ENCODE measurements around the gene CDCP1.

Gene CDCP1

DNA sequence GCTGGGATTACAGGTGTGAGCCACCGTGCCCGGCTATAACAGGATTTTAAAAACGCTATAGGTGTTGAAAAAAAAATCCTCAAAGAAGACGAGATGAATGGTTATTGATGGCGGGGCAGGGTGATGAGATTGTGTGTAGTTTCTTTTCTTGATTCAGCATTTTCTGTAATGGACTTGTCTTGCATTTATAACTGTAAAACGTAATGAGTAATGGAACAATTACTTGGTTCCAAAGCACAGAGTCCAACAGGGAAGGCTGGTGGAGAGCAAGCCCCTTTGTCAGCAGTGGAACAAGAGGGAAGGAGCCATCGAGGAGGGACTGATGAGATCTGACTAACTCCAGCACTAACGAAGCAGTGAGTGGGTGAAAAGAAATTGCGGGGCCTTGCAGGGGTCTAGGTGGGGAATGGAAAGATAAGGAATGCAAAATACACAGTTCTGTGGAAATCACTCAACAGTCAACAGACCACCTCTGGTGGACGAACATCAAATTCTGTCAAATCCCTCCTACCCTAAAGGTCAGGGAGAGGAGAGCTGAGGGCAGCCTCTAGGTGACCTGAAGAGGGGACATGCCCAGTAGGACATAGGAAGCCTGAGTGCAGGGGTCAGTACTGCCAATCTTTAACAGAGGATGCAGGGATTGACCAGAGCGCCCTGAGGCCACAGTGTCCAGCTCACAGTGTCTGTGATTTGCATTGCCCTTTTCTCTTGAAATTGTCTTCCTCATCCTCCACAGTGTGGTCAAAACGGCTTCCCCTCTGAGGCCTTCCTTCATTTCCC lies 23.1 kb upstream of the CDCP1 start:
- Histone ChIP-seq H3K36me3 (ENCODE audit: control insufficient read depth, insufficient read depth, low read length) (no peaks in the 10 kb centered on the region), H3K9ac (ENCODE audit: low read length) (no peak overlapping the region), H3K4me1 (ENCODE audit: control insufficient read depth, insufficient read depth, low read length) (peaks cover 24% of the 10 kb centered on the region), H3K4me3 (ENCODE audit: low read length) (no peak overlapping the region), H3K27me3 (ENCODE audit: control insufficient read depth, insufficient read depth, low read length) (no peaks in the 10 kb centered on the region), H3K9me3 (ENCODE audit: control insufficient read depth, low read length) (no peaks in the 10 kb centered on the region)

DNA sequence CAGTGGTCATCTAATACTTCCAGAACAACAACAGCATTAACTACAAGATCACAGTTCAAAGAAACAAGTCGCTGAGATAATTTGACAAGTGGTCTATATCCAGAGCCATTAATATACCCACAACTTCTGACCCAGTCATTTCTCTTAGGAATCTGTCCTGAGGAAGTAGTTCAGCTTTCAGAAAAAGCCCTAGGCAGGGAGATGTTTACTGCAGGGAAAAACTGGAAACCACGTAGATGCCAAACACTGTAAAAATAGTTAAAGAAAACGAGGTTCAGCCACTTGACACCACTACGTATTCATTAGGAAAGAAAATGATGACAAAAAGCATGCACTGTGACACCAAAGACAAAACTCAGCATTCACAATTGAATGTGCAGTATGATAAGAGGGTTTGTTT lies 22.3 kb upstream of the CDCP1 start:
- no peaks in the 10 kb centered on the region for H3K27me3 ChIP-seq (ENCODE audit: control insufficient read depth, insufficient read depth, low read length)
- H3K4me1 ChIP-seq (ENCODE audit: control insufficient read depth, insufficient read depth, low read length), result peaks cover 24% of the 10 kb centered on the region
- H3K9me3 ChIP-seq (ENCODE audit: control insufficient read depth, low read length), result no peaks in the 10 kb centered on the region
- H3K4me3 ChIP-seq (ENCODE audit: low read length), result no peak overlapping the region
- no peak overlapping the region for H3K9ac ChIP-seq (ENCODE audit: low read length)
- no peaks in the 10 kb centered on the region for H3K36me3 ChIP-seq (ENCODE audit: control insufficient read depth, insufficient read depth, low read length)

DNA sequence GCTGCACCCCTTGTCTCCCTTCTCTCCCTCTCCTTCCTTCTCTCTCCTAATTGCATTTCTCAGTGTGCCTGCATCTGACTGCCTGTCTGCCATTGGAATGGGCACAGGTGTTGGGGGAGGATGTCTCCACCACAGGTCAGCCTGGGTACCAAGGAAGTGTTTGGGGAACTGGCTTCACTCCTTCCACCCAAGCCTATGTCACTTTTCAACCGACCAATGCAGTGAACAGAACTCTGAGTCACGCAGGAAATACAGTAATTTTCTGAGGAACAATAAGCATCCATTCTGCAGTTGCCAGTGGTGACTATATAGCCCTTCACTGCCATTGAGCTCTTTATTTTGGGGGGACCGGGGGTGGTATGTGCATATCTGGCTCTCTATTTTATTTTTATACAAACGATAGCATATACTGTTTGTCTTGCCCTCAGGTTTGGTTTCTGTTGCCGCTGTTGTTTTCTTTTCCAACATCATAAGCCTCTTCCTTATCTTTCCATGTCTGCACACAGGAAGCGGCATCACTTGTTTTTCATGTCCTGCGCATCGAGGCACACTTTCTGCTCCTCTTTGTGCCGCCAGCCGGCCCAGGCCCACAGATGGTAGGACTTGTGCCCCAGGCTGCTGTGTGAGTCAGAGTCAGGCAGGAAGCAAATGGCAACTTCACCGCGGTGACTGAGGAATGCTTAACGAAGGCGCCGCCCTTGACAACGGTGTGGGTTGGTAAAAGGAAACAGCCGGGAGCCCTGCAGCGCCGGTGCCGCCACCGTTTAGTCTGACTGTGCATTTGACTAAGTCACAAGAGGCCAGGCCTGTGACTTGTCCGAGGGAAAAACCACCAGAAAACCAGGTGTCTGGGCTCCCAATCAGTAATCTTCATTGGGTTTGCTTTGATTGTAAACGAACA lies 21.1 kb upstream of the CDCP1 start:
- no peaks in the 10 kb centered on the region for H3K9me3 ChIP-seq (ENCODE audit: control insufficient read depth, low read length)
- no peaks in the 10 kb centered on the region for H3K36me3 ChIP-seq (ENCODE audit: control insufficient read depth, insufficient read depth, low read length)
- no peak overlapping the region for H3K4me3 ChIP-seq (ENCODE audit: low read length)
- H3K9ac ChIP-seq (ENCODE audit: low read length), result peak overlapping the region; percentile 20
- H3K27me3 ChIP-seq (ENCODE audit: control insufficient read depth, insufficient read depth, low read length), result no peaks in the 10 kb centered on the region
- peaks cover 24% of the 10 kb centered on the region for H3K4me1 ChIP-seq (ENCODE audit: control insufficient read depth, insufficient read depth, low read length)

DNA sequence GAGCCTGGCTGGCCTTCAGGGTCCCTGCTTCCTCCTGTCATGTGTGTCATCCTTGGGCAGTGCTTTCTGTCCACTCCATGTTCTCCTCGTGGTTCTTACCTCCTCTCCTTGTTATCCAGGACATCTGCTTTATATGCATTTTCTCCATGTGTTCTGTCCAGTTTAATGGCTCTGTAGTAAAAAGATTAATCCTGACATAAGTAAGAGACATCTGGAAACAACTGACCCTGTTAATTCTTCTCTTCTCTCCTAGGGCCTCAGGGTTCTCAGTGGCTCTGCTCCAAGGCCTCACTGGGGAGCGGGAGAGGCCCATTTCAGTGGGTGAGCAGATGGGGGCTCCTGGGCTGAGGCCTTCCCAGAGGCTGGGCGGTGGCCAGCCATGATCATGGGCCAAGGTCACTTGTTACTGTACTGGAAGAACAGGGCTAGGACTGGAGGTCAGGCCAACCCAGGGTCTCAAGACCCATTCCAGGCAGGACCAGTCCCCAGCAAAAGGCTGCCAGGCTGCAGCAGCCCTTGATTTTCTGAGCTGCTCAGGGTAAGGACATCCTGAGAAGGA lies 20.2 kb upstream of the CDCP1 start:
- Histone ChIP-seq H3K9ac (ENCODE audit: low read length) (no peak overlapping the region), H3K9me3 (ENCODE audit: control insufficient read depth, low read length) (no peaks in the 10 kb centered on the region), H3K36me3 (ENCODE audit: control insufficient read depth, insufficient read depth, low read length) (no peaks in the 10 kb centered on the region), H3K4me3 (ENCODE audit: low read length) (no peak overlapping the region), H3K27me3 (ENCODE audit: control insufficient read depth, insufficient read depth, low read length) (no peaks in the 10 kb centered on the region), H3K4me1 (ENCODE audit: control insufficient read depth, insufficient read depth, low read length) (peaks cover 24% of the 10 kb centered on the region)

DNA sequence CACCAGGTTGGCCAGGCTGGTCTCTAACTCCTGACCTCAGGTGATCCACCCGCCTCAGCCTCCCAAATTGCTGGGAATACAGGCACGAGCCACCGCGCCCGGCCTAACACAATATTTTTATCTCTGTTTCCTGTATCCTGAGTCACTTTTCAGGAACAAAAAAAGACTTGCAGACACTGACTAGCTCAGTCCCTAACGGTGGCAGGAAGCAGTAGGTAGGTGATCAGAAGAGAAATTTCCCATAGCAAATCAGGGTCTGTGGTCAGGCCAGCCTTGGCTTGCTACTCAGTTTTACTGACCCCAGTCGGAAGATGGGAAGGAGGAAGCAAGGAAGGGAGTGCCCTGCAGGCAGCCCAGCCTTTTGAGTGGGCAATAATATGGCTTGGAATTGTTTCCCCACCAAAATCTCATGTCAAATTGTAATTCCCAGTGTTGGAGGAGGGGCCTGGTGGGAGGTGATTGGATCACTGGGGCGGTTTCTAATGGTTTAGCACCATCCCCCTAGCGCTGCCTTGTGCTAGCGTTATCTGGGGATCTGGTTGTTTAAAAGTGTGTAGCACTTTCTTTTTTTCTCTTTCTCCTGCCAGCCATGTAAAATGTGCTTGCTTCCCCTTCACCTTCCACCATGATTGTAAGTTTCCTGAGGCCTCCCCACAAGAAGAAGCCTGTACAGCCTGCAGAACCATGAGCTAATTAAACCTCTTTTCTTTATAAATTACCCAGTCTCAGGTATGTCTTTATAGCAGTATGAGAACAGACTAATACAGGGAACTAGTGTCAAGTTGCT lies 19.5 kb upstream of the CDCP1 start:
- no peak overlapping the region for H3K9ac ChIP-seq (ENCODE audit: low read length)
- no peaks in the 10 kb centered on the region for H3K9me3 ChIP-seq (ENCODE audit: control insufficient read depth, low read length)
- no peak overlapping the region for H3K4me3 ChIP-seq (ENCODE audit: low read length)
- peaks cover 24% of the 10 kb centered on the region for H3K4me1 ChIP-seq (ENCODE audit: control insufficient read depth, insufficient read depth, low read length)
- no peaks in the 10 kb centered on the region for H3K27me3 ChIP-seq (ENCODE audit: control insufficient read depth, insufficient read depth, low read length)
- no peaks in the 10 kb centered on the region for H3K36me3 ChIP-seq (ENCODE audit: control insufficient read depth, insufficient read depth, low read length)

DNA sequence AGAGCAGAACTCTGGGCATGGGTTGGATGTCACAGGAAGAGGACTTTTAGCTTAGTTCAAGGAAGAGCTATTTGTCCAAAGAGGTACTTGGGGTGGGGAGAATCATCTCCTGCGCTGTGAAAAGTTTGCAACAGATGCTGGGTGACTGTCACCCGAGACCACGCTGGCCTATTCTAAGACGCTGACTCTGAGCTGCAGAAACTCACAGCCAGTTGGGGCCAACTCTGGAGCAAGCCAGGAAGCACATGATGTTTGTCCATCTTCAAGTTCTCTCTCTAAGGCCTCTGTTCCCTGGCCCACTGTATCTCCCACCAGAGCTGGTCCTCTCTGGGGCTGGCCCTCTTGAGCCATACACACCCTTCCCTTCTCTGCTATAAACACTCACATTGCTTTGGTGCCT lies 17.9 kb upstream of the CDCP1 start:
- H3K4me3 ChIP-seq (ENCODE audit: low read length), result no peak overlapping the region
- no peaks in the 10 kb centered on the region for H3K36me3 ChIP-seq (ENCODE audit: control insufficient read depth, insufficient read depth, low read length)
- H3K27me3 ChIP-seq (ENCODE audit: control insufficient read depth, insufficient read depth, low read length), result no peaks in the 10 kb centered on the region
- H3K9me3 ChIP-seq (ENCODE audit: control insufficient read depth, low read length), result no peaks in the 10 kb centered on the region
- H3K4me1 ChIP-seq (ENCODE audit: control insufficient read depth, insufficient read depth, low read length), result peaks cover 24% of the 10 kb centered on the region
- no peak overlapping the region for H3K9ac ChIP-seq (ENCODE audit: low read length)

DNA sequence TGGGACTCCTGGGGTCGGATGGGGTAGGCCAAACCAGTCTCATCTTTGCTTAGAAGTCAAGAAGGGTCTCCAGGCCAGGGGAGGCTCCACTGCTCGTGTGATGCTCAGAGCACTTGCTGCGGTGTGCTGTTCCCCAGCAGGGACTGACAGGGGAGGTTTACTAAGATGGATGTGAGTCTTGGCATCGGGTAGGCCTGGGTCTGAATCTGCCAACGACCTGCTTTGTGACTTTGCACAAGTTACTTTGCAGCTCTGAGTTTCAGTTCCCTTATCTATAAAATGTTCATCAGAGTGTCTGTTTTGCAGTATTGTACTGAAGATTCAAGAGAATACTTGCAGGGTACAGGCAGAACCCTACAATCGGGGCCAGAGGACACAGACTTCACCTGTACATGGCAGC lies 17.3 kb upstream of the CDCP1 start:
- Histone ChIP-seq H3K4me3 (ENCODE audit: low read length) (no peak overlapping the region), H3K4me1 (ENCODE audit: control insufficient read depth, insufficient read depth, low read length) (peaks cover 24% of the 10 kb centered on the region), H3K36me3 (ENCODE audit: control insufficient read depth, insufficient read depth, low read length) (no peaks in the 10 kb centered on the region), H3K9ac (ENCODE audit: low read length) (no peak overlapping the region), H3K9me3 (ENCODE audit: control insufficient read depth, low read length) (no peaks in the 10 kb centered on the region), H3K27me3 (ENCODE audit: control insufficient read depth, insufficient read depth, low read length) (no peaks in the 10 kb centered on the region)

DNA sequence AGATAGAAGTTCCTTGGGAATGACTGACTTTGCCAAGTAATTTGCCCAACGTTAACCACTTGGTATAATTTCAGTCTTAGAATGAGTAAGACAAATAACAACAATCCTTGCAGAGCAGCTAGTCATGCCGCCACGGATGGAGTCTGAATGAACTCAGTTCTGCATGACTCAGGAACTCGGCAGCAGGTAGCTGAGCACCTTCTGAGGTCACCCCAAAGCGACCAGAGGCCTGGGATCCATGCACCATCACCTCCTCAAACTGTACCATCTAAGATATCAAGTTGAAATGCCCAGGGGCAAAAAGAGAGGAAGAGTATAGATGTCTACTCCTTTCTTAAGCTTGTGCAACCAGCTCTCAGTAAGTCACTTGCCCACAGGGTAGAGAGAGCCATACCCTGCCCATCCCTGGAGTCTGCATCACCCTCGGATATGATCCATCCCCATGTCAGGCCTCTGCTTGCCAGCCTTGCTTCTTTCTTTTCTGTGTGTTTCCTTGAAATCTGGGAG lies 8.5 kb upstream of the CDCP1 start:
- H3K9ac ChIP-seq (ENCODE audit: low read length), result no peak overlapping the region
- H3K4me1 ChIP-seq (ENCODE audit: control insufficient read depth, insufficient read depth, low read length), result no peaks in the 10 kb centered on the region
- no peak overlapping the region for H3K4me3 ChIP-seq (ENCODE audit: low read length)
- no peaks in the 10 kb centered on the region for H3K27me3 ChIP-seq (ENCODE audit: control insufficient read depth, insufficient read depth, low read length)
- no peaks in the 10 kb centered on the region for H3K36me3 ChIP-seq (ENCODE audit: control insufficient read depth, insufficient read depth, low read length)
- H3K9me3 ChIP-seq (ENCODE audit: control insufficient read depth, low read length), result no peaks in the 10 kb centered on the region

DNA sequence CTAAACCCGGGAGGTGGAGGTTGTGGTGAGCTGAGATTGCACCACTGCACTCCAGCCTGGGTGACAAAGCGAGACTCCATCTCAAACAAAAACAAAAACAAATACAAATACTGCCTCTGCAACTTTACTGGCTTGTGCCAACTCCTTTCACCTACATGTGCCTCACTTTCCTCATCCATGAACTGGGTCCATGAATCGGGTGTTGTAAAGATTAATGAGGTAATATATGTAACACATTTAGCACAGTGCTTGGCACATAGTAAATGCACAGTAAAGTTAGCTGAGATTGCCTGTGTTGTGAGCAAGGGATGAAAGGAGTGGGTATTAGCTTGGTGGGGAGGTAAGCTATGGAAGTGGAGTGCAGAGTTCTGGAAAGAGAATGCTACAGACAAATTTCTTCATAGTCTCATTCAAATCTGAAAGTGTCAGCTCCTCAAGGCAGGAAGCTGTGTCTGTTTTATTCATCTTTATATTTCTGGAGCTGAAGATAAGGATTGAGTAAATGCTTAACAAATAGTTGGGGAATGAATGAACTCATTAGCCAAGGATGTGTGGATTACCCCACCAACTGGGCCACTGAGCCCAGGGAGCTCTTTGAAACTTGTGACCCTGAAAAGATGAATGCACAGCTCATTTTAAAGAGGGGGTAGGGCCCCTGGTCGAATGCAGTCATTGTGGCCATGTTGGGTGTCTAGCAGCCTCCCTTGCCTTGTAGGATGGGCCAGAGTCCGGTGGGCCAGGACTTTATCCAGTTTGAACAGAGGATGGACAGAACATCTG lies 7.7 kb upstream of the CDCP1 start:
- H3K9me3 ChIP-seq (ENCODE audit: control insufficient read depth, low read length), result no peaks in the 10 kb centered on the region
- no peaks in the 10 kb centered on the region for H3K36me3 ChIP-seq (ENCODE audit: control insufficient read depth, insufficient read depth, low read length)
- no peak overlapping the region for H3K9ac ChIP-seq (ENCODE audit: low read length)
- H3K4me1 ChIP-seq (ENCODE audit: control insufficient read depth, insufficient read depth, low read length), result no peaks in the 10 kb centered on the region
- H3K27me3 ChIP-seq (ENCODE audit: control insufficient read depth, insufficient read depth, low read length), result no peaks in the 10 kb centered on the region
- no peak overlapping the region for H3K4me3 ChIP-seq (ENCODE audit: low read length)

DNA sequence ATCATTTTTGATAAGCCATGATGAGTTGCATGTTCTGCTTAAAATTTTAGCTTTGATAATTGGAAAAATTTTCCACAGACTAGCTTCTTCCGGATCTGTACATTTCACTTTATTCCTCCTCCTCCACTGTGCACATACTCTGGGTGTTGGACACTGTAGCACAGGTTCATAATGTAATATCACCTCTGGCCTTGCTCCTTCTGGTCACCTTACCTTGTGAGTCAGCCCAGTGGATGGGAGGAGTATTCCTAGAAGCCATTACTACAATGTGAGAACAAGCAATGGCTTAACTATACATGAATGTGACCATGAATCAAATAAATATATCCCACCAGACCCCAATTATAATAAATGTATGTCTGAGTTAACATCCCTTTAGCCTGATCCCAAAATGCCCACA lies 6.1 kb upstream of the CDCP1 start:
- H3K4me3 ChIP-seq (ENCODE audit: low read length), result no peak overlapping the region
- no peaks in the 10 kb centered on the region for H3K36me3 ChIP-seq (ENCODE audit: control insufficient read depth, insufficient read depth, low read length)
- no peaks in the 10 kb centered on the region for H3K9me3 ChIP-seq (ENCODE audit: control insufficient read depth, low read length)
- H3K4me1 ChIP-seq (ENCODE audit: control insufficient read depth, insufficient read depth, low read length), result no peaks in the 10 kb centered on the region
- no peak overlapping the region for H3K9ac ChIP-seq (ENCODE audit: low read length)
- no peaks in the 10 kb centered on the region for H3K27me3 ChIP-seq (ENCODE audit: control insufficient read depth, insufficient read depth, low read length)

DNA sequence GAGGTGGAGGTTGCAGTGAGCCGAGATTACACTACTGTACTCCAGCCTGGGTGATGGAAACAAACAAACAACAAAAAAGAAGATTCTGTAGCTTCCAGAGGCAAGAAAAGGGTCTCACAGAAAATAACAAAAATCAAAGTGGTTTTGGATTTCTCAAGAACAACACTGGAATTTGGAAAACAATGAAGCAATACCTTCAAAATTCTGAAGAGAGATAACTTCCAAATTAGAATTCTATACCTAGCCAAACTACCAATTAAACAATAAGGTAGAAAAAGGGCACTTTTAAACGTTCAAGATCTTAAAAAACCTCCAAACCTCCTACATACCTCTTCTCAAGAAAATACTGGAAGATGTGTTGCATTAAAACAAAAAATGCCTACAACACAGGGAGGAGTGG lies 4.9 kb upstream of the CDCP1 start:
- H3K9ac ChIP-seq (ENCODE audit: low read length), result no peak overlapping the region
- H3K9me3 ChIP-seq (ENCODE audit: control insufficient read depth, low read length), result no peaks in the 10 kb centered on the region
- peaks cover 9% of the 10 kb centered on the region for H3K4me1 ChIP-seq (ENCODE audit: control insufficient read depth, insufficient read depth, low read length)
- H3K36me3 ChIP-seq (ENCODE audit: control insufficient read depth, insufficient read depth, low read length), result no peaks in the 10 kb centered on the region
- peaks cover 6% of the 10 kb centered on the region for H3K27me3 ChIP-seq (ENCODE audit: control insufficient read depth, insufficient read depth, low read length)
- no peak overlapping the region for H3K4me3 ChIP-seq (ENCODE audit: low read length)
